NCI-H774 (cell line): ENCODE data around the gene CSNK1A1.
"Not testable (repeated sequence)": the region's sequence is repeated elsewhere in the genome, so short reads cannot be mapped to it uniquely, and the experiment has no call there.

Experiments
- DNase-seq: peaks from one replicate; lab custom pipeline; 2025; lab: John Stamatoyannopoulos, UW

CSNK1A1 gene

GRCh38 chr5:149489605-149490037, 61.6 kb downstream of the CSNK1A1 start:
- DNase-seq, result no peak

DNA sequence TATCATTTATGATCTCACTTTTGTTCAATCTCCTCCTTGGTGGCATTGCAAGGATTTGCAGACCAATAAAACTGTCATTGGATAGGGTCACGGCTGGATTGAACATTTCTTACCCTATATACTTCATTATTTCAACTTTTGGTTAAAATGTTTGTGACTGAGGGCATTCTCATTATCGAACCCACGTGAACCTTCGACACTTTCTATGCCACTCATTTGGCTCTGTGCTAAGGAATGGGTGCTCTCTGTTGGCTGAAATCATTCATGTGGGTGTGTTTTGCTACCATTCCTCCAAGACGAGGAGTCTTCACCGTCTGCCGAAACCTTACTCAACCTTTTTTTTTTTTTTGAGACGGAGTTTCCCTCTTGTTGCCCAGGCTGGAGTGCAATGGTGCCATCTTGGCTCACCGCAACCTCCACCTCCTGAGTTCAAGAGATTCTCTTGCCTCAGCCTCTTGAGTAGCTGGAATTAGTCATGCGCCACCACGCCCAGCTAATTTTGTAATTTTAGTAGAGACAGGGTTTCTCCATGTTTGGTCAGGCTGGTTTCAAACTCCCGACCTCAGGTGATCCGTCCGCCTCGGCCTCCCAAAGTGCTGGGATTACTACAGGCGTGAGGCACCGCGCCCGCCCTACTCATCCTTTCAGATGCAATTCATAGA, 62.5 kb downstream of the CSNK1A1 start:
- no peak for DNase-seq

GRCh38 chr5:149487672-149488071, 63.6 kb downstream of the CSNK1A1 start:
- DNase-seq, result no peak

DNA sequence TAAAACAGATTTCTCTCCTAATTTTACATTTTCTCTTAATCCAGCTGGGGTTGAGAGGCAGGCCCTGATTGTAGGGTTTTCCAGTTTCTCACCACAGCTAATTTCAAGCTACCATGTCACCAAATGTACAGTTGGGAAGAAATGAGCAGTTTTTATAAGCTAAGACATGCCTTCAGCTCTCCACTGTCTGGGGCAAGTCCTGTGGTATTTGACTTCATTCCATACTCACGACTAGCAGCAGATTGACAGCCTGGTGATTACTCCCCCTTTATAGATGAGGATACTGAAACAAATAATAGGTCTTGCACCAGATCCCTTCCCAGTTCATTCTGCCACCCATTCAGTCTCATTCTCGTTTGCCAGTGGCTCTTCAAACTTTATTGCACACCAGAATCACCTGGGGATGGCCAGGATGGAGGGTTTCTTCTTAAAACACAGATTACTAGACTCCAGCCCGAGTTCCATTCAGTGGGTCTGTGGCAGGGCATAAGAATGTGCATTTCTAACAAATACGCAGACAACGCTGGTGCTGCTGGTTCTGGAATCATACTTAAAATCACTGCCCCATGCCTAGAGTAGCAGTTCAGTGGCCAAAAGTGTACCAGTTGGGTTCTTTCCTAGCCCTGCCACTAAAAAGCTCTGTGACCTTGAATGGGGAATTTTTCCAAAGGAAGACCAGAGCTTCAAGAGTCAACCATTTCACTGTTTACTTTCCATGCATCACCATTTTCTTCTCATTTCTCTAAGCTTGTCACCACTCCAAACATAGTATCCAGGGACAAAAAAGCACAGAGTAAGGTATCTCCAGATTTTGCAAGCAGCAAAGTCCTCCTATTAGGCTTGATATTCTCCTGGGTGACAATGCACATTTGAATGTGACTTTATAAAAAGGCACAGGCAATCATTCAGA, 64.3 kb downstream of the CSNK1A1 start:
- DNase-seq, result no peak

DNA sequence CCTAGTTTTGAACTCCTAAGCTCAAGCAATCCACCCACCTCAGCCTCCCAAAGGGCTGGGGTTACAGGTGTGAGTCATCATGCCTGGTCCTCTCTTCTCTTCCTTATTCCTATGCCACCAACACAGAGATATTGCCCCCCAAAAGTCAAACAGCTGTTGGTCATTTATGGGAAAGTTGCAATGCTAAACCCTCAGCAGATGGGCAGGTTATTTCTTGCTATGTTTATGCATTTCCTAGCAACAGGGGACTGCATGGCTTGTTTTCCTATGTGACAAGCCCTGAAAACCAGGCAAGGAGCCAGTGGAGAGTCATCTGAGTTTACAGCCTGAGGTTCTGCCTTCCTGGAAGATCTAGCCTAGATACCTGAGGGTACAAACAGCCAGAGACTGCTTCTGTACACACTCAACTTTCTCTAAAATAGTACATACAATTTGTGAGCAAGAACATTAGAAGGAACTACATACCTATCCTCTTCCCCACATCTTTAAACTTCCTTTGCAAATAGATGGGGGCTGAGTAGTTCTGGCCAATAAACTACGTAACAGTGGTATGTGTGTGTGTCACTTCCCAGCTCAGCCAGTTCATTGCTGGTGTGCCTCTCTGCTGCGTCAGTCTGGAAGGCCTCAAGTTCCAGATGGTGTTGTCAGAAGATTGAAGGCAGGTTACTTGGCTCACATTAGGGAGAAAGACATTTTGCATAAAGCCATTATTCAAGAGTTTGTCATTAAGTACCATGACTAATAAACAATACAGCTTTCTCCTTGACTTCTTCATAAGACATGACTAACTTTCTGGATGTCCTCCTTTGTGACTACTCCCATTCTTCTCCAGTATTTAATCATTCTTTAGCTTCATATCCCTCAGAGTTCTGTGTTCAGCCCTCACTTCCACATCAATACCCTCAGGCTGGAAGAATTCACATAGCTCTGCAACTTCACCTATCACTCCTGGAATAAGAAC, 65.3 kb downstream of the CSNK1A1 start:
- peak; percentile 39 for DNase-seq

- DNase-seq, result no peak
Observed at GRCh38 chr5:149481485-149481884, 69.8 kb downstream of the CSNK1A1 start.

GRCh38 chr5:149478761-149479160, 72.5 kb downstream of the CSNK1A1 start:
- DNase-seq, result no peak

DNA sequence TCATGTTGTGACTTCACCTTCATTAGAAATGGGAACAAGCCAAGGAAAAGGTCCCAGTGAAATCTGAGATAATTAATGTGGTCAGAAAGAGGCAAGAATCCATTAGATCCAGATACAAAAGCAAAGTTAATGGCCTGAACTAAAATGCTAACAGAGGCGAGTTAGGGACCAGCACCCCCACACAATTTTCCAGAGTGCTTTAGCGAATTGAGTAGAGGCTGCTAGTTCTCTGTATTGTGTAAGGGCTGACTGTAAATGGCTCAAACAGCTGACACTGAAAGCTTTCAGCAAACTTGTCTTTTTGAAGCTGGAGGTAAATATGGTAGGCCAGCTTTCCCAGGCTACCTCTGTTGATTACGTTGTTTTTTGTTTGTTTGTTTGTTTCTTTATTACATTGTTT, 75.5 kb downstream of the CSNK1A1 start:
- DNase-seq, result no peak

DNA sequence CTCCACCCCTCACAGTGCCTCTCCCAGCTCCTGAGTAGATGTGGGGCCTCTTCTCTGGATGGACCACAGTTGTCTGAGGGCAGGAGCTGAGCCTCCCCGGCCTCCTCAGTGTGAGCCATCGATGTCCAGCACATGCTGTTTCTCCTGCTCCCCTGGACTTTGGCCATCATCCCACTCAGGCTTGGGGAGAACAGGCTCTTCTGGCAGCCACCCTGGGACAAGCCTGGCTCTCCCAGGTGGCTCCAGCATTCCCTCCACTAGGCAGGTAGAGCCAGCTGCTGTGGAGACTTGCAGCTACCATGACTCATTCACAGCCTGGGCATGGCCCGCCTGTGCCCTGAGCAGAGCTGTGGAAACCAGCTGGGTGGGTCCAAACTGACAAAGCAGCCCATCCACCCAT, 77.0 kb downstream of the CSNK1A1 start:
- DNase-seq, result no peak

- DNase-seq, result no peak
Observed at GRCh38 chr5:149473441-149473840, 77.8 kb downstream of the CSNK1A1 start.

DNA sequence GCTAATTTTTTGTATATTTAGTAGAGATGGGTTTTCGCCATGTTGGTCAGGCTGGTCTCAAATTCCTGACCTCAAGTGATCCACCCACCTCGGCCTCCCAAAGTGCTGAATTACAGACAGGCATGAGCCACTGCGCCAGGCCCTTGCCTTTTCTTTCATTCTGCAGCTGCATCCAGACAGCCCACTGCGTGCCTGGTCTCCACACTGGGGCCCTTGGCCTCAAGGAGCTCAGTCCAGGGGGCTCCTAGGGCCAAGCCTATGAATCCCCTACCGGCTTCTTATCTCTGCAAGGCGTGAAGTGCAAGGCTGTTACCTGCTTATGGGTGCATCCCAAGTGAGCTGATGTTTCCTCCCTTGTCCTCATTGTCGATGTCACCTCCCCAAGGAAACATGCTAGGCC, 78.8 kb downstream of the CSNK1A1 start:
- DNase-seq, result no peak

DNA sequence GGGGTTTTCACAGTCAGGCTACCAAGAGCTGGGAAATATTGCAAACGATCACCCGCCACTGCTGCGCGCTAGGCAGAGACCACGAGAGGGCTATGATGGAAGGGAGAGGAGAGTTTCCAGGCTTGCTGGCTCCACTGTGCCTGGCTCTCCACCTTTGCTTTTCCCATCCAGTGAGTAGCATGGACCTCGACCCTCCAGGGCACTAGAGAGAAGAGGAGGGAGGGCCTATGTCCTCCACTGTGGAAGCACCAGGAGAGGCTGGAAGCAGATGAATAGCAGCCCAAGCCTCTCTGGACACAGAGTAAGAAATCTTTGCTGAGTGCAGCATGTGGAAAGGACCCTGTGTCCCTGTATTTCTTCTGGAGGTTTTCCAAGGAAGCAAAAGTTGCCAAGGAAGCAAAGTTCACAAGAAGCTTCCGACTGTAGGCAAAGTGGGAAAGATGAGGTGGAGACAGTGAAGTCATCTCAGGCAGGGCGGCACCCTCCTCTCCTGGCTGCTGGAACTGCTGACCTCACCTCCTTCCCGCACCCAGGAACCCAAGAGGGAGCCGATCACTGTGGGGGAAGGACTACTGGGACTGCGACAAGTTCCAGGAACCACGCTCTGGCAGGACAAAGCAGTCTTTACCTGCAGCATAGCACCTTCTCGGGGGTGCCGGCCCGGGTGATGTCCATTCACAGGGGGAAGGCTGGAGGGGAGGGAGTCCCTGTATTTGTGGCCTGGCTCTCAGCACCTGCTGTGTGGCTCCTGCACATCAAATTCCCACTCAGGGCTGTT, 79.6 kb downstream of the CSNK1A1 start:
- no peak for DNase-seq

- no peak for DNase-seq
Observed at GRCh38 chr5:149470942-149471341, 80.3 kb downstream of the CSNK1A1 start.

DNA sequence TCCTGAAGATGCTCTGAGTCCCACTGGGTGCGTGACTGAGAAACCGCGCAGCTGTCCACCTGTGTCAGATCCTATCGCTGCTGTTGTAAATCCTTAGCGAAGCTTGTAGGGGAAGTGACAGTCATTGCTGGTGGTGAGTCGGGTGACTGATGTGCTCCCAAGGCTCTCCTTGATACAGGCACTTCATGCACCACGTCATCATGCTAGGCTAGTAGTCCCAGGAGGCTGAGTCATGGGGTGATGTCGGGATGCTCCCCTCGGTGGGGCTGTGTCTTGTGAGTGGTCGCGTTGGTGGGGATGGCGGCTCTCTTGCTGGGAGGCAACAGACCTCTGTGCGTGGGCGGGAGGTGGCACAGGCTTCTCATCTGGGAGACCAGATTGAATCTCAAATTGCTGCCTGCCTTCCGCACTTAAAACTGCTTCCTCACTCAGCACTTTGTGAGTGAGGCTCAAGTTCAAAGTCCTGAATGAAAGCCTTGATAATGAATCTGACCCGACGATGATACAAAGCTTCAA, 84.7 kb downstream of the CSNK1A1 start:
- DNase-seq, result no peak

GRCh38 chr5:149464796-149465489, 86.3 kb downstream of the CSNK1A1 start:
- DNase-seq, result no peak

- DNase-seq, result not testable (repeated sequence)
Observed at GRCh38 chr5:149461907-149462306, 89.3 kb downstream of the CSNK1A1 start.

DNA sequence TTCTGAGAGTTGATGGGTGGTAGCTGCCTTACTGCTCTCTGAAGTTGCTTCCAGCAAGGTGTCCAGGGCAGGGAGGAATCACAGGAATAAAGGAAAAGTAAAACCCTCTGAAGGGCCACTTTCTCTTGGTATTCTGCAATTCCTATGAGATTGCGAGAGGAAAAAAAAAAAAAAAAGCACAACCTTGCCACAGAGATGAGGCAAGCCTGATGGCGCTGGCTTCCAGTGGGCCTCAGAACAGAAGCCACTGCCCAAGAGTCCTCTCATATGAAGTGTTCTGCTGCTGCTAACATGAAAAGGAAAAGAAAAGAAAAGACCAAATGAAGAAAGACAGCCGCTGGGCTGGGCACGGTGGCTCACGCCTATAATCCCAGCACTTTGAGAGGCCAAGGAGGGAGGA, 91.3 kb downstream of the CSNK1A1 start:
- no peak for DNase-seq

DNA sequence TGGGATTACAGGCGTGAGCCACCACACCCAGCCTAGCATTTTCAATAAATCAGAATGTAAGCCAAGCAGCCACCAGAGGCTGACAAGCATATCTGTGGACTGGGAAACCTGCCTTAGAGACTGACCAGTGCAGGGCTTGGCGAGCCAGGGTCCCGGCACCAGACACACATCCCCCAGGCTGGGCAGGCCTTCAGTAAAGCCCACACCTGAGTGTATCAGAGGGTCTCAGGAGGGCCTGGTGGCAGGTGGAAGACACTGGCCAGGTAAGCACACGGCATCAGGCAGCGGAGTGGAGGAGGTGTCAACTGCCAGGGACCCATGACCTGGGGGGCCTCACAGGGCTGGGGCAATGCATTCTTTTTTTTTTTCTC, 93.9 kb downstream of the CSNK1A1 start:
- no peak for DNase-seq

GRCh38 chr5:149456597-149457392, 94.4 kb downstream of the CSNK1A1 start:
- no peak for DNase-seq

DNA sequence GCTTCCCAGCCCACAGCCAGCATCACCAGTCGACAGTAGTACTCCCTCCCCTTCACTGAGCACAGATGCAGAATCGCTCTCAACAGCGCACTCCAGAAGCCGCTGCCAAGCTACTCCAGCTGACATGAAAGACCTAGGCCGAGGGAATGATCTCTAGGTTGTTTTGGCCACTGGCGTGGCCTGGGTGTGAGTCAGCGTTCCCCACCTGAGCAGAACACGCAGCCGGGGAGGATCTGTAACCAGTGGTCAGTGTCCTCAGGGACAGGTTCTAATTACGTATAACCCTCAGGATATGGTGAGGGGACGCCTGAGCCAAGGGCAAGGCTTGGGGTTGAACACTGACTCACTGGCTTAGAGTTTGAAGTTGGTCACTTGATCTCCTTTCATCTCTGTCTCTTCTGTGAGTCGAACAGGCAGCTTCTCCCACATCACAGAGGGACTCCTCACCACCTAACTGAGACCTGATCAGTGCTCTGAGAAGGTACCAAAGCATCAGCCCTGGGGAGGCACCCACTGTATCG, 95.3 kb downstream of the CSNK1A1 start:
- DNase-seq, result no peak
